OCI-LY1 (cell line): ENCODE measurements around the gene NKPD1.

Experiments
- CTCF ChIP-seq: fragments of 200-600 bp; sonication (generic), shearing (Covaris generic); IDR thresholded peaks from 2 replicates; pipeline ENCODE4 v1.5.1; 2017; ENCODE audit warnings: mild to moderate bottlenecking, antibody characterized with exemption, low read length, moderate library complexity, mixed read lengths
- EZH2 ChIP-seq: fragments of 200-600 bp; sonication (generic), shearing (Covaris generic); IDR thresholded peaks from 2 replicates; pipeline ENCODE4 v1.8.0; 2017; ENCODE audit warnings: borderline replicate concordance, mixed run types, mild to moderate bottlenecking, antibody characterized with exemption, low read length, moderate library complexity, mixed read lengths

GRCh38 chr19:45115809-45116615 is 44.8 kb downstream of the NKPD1 start:
- TF ChIP-seq CTCF (no peak), EZH2 (no peak)
